Measurements from ENCODE around the gene UTS2R. TPM values are rescaled to one million over a fixed set of nuclear protein-coding genes. Genes with fewer than 3 reads are reported as not detected.
"Not testable (repeated sequence)": the region's sequence is repeated elsewhere in the genome, so short reads cannot be mapped to it uniquely, and the experiment has no call there.

Gene UTS2R
- total RNA-seq, 1 donor from 2014 or later = not detected

DNA sequence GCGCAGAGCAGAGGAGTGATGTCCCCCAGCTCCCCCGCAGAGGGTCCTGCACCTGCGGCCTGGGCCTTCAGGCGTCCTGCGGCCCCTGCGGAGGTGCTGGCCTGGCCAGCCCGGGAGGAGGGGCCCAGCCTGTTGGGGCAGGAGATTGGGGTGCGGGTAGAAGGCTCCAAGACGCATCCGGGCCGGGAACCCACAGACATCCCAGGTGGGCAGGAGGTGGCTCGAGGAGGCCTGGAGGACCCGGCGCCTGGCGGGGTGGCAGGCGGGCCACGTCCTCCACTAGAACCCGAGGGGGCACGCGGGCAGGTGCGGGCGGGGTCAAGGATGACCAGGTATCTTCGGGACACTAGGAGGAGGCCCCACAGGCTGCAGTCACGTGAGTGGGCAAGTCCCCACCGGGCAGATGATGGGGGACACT lies 37.4 kb upstream of the UTS2R start:
- DNase-seq (ENCODE audit: low spot score) = no peak

DNA sequence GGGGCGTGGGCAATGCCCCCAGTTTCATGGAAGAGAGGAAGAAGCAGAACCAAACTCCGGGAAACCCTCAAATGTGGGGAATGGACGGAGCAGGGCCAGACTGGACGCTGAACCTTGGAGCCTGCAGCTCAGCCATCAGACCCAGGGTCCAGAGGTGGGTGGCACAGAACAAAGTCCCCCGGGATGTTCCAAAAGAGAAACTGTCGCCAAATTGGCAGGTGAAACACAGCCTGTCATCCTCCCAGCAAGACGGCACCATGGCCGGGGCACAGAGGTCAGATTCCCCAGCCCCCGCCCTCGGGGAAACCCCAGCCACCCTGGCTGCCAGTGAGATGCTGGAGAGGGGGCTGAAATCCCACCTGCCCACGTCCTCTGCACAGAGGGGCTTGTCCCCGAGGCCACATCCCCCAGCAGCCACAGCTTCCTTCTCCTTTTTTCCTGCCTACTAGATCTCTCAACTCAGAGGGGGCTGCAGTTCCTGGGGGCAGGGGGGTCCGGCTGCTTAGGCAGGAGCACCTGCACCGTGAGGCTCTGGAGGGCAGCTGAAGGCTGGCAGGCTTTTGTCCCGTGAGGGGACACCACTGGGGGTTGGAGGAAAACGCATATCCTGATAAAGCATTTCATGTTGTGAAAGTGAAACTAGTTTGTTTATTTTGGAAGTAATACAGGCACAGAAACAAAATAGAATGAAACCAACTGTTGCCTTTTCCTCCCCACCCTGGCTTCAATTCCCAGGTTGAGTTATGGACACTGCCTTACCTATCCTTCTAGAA lies 36.8 kb upstream of the UTS2R start:
- DNase-seq (ENCODE audit: low spot score) = no peak

DNA sequence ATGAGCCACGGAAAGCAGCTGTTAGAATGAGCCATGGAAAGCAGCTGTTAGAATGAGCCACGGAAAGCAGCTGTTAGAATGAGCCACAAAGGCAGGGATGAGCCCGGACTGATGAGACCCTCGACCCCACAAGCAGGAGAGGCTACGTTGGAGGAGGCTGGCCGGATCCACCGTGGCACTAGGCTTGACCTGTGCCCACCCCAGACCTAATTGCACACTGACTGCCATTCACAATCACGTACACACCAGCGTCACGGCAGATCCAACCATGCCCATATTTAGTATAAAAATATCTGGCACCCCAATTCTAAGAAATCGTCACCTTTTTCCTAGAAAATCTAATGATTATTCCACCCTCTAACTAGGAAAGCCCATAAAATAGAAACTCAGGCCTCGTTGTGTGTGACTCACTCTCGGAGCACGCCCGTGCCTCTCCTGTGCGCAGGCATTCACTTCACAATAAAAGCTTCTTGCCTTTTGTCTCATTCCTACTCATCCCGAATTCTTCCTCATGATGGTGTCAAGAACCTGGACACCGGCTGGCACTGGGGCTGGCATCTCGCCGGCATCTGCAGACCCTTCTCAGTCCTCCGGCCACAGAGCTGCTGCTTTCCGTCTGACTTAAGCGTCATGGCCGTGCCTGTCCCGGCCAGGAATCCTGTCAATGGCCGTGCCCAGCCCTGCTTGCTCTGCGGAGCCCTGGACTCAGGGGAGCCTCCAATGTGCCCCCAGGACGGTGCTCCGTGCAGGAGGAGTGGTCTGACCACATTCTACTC lies 32.5 kb upstream of the UTS2R start:
- no peak for DNase-seq (ENCODE audit: low spot score)

DNA sequence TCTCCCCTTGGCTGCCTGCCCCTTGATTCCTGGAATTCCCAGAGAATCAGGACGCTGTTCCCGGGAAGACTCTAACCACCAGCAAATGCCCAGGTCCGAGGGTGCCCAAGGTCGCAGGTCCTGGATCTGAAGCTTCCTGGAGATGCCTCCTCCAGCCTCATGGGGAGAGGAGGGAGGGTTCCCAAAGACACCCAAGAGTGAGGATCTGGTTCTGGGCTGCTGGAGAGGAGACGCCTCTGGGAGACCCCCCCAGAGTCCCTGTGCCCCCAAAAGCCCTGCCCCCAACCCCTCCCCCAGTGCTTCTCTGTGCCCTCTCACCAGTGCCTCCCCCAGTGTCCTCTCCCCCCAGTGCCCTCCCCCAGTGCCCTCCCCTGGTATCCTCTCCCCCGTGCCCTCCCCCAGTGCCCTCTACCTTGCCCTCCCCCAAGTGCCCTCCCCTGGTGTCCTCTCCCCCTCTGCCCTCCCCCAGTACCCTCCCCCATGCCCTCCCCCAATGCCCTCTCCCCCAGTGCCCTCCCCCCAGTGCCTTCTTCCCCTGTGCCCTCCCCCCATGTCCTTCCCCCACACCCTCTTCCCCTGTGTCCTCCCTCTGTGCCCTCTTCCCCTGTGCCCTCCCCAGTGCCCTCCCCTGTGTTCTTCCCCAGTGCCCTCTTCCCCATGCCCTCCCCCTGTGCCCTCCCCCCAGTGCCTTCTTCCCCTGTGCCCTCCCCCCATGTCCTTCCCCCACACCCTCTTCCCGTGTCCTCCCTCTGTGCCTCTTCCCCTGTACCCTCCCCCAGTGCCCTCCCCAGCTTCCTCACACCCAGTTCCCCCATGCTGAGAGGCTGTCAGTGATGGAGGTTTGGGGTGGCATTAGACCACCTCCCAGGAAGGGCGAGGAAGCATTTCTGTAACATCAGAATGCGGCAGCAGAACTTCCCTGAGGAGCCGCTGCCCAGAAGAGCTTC lies 31.7 kb upstream of the UTS2R start:
- DNase-seq (ENCODE audit: low spot score) = no peak

DNA sequence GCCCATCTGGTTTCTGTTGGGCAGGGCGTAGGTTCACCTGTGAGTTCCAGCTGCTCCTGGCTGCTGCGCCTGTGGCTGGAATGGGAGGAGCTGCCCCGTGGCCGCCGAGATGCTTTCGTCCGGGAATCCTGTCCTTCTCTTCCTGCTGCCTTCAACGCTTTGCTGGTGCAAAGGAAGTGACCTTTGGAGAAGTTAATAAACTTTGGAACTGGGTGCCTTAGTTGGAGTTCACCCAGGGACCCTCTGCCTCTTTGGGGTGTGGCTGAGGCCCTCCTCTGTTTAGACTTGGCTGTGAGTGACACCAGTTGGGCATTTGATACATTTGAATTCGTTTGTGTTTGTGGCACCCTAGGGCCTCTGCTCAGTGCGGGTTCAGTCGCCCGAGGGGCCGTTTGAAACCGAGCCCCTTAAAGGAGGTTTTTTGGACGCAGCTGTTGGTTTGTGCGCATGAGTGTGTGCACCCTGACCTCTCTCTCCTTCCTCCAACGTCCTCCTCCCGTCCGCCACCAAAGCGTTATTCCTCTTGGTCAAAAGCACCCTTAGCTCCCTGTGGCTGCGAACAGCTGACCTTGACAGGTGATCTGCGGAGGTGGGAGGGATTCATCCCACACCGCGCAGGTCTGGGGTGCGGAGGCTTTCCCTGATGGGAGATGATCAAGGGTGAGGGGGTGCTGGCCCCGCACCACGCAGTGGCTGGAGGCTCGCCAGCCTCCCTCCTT lies 29.0 kb upstream of the UTS2R start:
- no peak for DNase-seq (ENCODE audit: low spot score)

DNA sequence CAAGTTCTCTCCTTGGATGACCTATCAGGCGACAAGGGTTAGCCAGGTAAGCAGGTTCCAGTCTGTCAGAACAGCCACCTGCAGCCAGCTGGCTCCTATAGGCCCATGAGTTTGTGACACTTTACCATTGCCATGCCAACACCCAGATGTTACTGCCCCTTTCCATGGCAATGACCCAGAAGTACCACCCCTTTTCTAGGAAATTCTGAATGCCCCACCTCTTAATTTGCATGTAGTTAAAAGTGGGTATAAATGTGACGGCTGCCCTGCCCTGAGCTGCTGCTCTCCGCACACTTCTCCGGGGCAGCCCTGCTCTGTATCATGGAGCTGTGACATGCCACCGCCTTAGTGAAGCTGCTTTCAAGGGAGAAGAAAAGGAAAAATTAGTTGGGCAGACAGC lies 28.0 kb upstream of the UTS2R start:
- DNase-seq (ENCODE audit: low spot score) = no peak

DNA sequence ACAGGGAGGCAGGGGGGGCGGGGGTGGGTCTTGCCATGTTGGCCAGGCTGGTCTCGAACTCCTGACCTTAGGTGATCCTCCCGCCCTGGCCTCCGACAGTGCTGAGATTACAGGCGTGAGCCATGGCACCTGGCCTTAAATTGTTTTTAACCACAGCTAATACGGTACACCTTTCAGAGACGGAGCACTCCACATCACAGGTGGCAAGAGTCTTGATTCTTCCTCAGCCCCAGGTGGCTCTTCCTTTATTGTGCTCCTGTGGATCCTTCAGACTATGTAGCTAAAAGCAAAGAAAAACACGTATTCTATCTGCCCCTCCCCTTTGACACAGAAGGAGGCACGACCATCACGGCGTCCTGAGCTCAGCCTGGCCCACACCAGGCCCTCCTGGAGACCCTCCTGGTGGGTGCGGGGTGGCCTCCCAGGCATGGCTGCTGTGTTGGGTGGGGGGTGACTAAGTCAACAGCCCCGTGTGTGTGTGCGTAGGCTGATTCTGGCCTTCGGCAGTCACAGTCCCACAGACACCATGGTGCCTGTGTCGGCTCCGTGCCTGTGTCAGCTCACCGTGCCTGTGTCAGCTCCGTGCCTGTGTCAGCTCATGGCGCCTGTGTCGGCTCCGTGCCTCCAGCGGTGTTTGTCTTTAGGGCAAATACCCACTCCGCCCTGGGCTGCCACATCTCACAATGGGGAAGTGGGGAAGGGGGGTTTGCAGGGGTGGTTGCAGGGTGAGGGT lies 27.2 kb upstream of the UTS2R start:
- no peak for DNase-seq (ENCODE audit: low spot score)

DNA sequence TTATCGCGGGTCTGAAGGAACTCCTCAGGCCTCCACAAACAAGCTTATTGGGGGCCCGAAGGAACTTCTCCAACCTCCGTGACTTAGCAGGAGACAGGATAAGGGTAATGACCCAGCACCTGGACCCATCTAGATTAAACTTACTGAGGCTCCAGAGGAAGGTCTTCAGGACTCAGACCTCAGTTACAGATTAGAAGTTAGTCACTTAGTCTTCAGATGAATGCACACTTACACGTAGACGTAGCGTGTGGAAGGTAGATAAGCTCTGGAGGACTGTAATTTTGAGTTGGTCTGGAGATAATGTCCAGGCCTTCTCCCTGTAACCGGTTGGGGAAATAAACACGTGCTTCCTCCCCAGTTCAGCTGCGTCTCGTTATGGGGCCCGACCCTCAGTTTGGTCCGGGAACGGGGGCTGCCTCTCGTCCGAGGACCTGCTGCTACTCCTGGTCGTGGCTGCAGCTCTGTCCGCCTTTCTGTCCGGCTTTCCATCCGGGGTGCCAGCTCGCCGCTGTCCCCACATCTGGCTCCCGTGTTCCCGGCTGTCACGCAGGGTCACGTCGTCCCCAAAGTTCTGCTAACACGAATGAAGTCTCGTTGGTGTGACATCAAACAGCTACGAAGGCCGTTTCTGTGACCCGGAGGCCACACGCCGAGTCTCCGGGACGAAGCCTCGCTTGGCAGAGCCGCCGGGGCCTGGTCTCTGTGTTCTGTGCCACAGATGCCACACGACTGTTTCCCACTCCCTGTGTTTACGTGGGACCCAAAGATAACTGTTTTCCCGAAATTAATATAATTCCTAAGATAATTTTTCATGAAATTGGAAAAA lies 26.2 kb upstream of the UTS2R start:
- no peak for DNase-seq (ENCODE audit: low spot score)

DNA sequence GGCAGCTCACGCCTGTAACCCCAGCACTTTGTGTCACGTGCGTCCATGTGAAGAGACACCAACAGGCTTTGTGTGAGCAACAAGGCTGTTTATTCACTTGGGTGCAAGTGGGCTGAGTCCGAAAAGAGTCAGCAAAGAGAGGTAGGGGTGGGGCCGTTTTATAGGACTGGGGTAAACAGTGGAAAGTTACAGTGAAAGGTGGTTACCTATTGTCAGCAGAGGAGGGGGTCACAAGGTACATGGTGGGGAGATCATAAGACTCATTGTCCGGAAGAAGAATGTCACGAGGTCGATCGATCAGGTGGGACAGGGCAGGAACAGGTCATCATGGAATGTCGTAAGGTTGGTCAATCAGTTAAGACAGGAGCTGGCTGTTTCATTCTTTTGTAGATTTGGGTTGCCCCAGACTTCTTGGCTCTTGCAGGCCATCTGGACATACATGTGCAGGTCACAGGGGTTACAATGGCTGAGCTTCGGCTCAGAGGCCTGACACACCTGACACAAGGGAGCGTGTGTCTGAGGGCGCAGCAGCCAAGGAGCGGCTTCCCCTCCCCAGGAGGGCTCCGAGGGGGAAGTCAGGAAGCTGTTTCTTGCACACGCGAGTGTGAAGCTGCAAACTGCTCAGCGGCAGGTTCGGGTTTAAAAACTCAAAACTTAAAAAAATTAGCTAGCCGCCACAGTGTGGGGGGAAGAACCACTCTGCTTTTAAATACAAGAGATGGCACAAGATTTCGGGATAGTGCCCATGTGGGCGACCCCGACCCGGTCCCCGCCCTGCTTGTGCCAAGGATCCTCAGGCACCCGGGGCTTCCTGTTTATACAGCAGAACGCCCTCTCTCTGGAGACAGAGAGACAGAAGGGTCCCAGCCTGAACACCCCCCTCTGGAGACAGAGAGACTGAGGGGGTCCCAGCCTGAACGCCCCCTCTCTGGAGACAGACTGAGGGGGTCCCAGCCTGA lies 24.9 kb upstream of the UTS2R start:
- no peak for DNase-seq (ENCODE audit: low spot score)

DNA sequence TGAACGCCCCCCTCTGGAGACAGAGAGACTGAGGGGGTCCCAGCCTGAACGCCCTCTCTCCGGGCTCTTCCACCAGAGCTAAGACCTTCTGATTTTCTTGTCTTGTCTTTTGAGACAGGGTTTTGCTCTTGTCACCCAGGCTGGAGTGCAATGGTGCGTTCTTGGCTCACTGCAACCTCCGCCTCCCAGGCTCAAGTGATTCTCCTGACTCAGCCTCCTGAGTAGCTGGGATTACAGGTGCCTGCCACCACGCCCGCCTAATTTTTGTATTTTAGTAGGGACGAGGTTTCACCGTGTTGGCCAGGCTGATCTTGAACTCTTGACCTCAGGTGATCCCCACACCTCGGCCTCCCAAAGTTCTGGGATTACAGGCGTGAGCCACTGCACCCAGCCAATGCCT lies 23.6 kb upstream of the UTS2R start:
- DNase-seq (ENCODE audit: low spot score) = not testable (repeated sequence)

DNA sequence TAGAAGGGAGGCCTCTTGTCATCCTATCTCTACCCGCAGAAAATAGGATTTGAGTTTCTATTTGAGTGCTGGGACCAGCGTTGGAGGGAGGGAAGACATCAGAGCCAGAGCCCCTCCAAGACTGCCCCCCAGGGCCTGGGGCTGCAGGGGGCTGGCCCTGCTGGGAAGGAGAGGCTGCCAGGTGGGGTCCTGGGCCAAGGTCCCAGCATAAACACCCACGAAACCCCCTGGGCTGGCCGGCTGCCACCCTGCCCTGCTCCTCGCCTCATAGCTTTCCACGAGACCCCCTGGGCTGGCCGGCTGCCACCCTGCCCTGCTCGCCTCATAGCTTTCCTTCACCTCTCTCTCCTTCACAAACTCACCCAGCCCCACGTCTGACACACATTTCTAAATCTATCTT lies 23.1 kb upstream of the UTS2R start:
- no peak for DNase-seq (ENCODE audit: low spot score)

DNA sequence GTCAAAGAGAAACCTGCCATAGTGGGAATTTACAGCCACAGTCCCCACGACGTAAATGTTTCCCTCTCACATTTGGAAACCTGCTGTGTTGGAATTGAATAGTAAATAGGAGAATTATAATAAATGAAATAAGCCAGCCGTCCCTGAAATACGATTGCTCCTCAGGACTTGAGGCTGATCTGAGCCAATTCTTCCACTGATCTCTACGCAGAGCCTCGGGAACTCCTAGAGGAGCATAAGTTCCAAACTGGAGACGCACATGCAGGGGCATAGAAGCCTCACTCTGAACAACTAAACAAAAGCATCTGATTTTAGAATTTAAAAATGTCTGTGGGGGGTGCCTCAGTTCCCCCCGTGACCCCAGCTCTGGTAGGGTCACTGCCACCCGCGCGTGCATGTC lies 22.7 kb upstream of the UTS2R start:
- DNase-seq (ENCODE audit: low spot score) = no peak

DNA sequence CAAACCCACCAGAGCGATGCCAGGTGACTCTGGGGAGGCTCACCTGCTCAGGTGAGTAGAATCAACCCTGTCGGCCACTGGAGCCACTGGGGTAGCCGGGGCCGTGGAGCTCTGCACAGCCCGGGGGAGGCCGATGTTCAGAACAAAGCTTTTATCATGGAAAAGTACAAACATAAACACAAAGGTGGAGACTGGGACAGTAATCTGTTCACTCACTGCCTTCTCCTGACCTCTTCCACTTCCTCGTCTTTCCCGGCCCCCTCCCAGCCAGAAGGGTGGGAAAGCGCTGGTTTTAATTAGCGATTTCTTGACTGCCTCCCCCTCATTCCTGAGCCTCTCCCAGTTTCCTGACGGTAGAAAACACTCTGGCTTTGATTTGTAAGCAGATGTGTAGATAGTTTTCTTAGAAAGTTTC lies 22.3 kb upstream of the UTS2R start:
- DNase-seq (ENCODE audit: low spot score) = no peak

DNA sequence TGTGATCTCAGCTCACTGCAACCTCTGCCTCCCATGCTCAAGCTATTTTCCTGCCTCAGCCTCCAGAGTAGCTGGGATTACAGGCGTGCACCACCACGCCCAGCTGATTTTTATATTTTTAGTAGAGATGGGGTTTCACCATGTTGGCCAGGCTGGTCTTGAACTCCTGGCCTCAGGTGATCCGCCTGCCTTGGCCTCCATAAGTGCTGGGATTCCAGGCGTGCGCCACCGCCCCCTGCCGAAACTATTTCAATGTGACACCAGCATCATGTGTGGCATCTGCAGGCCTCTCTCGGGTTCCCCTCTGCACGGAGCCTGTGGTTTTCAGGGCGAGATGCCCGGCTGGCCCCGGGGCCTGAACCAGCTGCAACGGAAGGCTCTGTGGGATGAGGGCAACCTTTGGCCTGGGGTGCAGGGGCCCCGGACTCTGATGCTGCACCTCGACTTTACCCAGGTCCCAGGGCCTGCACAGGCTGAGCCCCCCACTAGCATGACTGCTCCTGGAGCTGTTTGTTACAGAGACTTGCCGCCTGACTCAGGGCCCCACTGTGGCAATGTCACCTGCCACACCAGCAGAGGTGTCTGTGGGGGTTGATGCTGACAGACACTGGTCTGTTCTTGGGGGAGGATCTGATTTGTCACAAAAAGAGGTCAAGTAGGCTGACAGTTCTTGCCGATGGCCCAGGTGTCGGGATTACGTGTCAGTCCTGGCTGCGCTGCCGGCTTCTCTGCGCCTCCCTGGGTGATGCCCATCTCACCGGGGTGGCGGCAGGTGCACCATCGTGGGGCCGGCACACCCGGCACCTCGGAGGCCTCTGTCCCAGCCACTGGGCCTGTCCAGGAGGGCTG lies 21.2 kb upstream of the UTS2R start:
- DNase-seq (ENCODE audit: low spot score) = no peak

DNA sequence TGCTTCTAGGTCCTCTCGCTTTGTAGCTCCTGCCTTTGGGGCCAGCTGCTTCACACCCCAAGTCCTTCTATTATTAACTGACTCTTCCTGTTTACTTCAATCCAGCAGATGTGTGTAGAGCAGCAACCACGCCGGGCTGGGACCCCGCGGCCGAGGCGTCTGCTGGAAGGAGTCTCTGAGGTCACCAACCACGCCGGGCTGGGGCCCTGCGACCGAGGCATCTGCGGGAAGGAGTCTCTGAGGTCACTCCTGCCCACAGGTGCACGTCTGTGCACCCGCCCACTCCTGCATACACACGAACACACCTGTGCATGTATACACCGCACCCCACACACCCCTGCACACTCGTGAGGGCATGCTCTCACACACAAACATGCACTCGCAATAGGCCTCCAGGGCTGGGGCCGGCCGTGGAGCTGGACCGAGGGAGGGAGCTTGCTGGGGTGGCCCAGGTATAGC lies 20.3 kb upstream of the UTS2R start:
- DNase-seq (ENCODE audit: low spot score) = no peak

DNA sequence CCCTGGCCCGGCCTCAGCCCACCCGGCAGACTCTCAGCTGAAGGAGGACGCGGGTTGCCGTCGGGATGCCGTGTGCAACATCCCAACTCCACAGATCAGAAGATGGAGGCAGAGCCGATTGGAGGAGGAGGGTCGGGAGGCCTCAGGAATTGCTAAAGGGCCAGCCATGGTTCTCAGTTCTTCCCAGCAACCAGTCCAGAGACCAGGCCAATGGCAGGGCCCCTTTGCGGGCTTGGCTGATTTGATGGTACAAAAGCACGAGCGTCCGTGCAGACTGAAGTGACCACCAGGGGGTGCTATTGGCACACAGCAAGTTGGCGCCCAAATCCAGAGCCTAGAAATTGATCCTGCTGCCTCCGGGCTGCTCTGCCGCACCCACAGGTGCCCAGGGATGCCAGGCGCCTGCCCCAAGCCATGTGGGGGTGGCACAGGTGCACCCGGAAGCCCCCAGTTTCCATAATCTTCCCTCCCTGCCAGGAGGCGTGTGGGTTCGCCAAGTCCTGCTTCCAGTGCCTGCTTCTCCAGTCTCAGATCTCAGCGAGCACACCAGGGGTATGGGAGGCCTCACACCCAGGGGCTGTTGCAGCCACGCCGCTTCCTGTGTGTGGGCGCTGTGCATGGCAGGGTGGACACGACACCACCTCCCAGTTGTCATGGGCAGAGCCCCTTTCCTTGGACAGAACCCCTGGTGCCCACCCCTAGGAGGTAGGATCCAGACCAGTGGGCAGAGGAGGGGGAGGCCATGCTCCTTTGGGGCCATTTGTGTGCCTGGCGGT lies 19.7 kb upstream of the UTS2R start:
- DNase-seq (ENCODE audit: low spot score) = no peak
